ENCODE results near the gene IGFL1.
A peak's percentile ranks its signal among the peaks of the same experiment; 100 is the strongest.
"Not testable (repeated sequence)": the region's sequence is repeated elsewhere in the genome, so short reads cannot be mapped to it uniquely, and the experiment has no call there.

Gene IGFL1

DNA sequence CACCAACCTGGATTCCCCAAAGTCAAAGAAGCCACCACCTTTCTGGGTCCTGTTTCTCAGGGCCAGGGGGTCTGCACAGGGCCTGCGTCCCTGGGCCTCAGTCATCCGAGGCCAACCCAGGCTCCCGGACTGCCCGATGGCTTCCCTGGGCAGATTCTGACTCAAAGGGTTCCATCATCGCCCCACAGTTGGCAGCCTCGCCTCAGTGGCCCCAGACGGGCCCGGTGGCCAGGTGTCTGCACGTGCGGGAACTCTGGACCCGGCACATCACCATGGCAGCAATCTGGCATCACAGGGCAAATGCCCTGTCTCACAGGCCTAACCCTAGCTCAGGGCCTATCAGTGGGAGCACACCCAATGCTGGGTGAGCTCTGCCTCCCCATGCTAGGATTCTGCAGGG, 2.9 kb downstream of the IGFL1 start:
- Histone ChIP-seq H3K4ac (ENCODE audit: low read depth, low read length) (no peak overlapping the region), H2BK12ac (ENCODE audit: low read length) (no peak overlapping the region), H2BK5ac (ENCODE audit: low read depth, low read length, poor library complexity) (no peak overlapping the region), H3K4me3 (ENCODE audit: low read depth, low read length) (no peak overlapping the region), H3K36me3 (ENCODE audit: control insufficient read depth in 1 of 2, insufficient read depth in 2 of 2, low read length in 2 of 2) (no peaks in the 10 kb centered on the region), H3K14ac (ENCODE audit: low read length) (no peak overlapping the region), H3K4me2 (ENCODE audit: low read length) (no peak overlapping the region), H4K91ac (ENCODE audit: low read depth, low read length) (no peak overlapping the region), H3K18ac (ENCODE audit: low read length) (no peak overlapping the region), H3K23ac (ENCODE audit: low read length) (no peak overlapping the region), H3K79me2 (ENCODE audit: control insufficient read depth, insufficient read depth, low read length, poor library complexity) (no peaks in the 10 kb centered on the region), H3K9ac (ENCODE audit: low read length) (no peak overlapping the region), H3K79me1 (ENCODE audit: low read length) (no peaks in the 10 kb centered on the region), H2BK120ac (ENCODE audit: insufficient read depth, low read length, poor library complexity) (no peak overlapping the region), H3K4me1 (ENCODE audit: control insufficient read depth in 1 of 2, insufficient read depth in 2 of 2, low read length in 2 of 2) (no peaks in the 10 kb centered on the region), H2AK5ac (ENCODE audit: low read length) (no peak overlapping the region), H3K9me3 (ENCODE audit: insufficient read depth, low read depth, low read length) (no peaks in the 10 kb centered on the region), H4K12ac (ENCODE audit: low read depth, low read length) (no peak overlapping the region), H2AFZ (ENCODE audit: insufficient read depth, low read length, poor library complexity) (no peak overlapping the region), H3K27me3 (ENCODE audit: insufficient read depth, low read length) (no peaks in the 10 kb centered on the region), H4K8ac (ENCODE audit: low read depth, low read length) (no peak overlapping the region), H3K27ac (ENCODE audit: low read depth, low read length) (no peak overlapping the region)
- no CpG with 5 or more reads among the region's 11 CpGs for WGBS (ENCODE audit: extremely low coverage, insufficient coverage, insufficient read length)
- no peak for DNase-seq

DNA sequence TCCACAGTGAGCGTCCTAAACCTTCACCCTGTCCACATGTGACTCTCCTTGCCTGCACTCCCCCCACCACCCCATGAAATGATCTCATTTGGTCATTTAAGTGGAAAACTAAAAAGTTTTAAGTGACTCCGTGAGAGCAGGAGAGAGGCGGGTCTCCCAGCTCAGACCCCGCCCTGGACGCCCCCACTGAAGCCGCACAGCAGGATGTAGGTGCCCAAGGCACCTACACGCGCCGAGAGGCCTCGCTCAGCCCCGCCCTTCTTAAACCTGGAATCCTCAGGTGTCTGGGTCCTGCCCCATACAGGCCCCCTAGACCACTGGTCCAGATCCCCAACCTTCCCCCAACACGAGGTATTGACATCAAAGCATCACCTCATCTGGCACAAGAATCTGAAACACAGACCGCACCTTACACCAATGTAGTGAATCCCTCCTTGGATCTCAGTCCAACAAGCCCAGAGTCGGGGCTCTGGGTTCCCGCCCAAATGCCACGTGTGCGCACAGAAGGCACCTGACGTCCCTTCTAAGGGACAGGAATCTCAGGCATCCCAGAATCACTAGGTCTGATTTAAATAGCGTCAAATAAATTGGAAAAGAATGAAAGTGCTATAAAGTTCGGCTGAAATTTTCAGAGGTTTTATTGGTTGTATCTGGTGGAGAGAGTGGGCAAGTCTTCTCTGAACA, 3.5 kb downstream of the IGFL1 start:
- no peak overlapping the region for H4K8ac ChIP-seq (ENCODE audit: low read depth, low read length)
- H4K91ac ChIP-seq (ENCODE audit: low read depth, low read length) = no peak overlapping the region
- no peaks in the 10 kb centered on the region for H3K9me3 ChIP-seq (ENCODE audit: insufficient read depth, low read depth, low read length)
- no peak overlapping the region for H2BK12ac ChIP-seq (ENCODE audit: low read length)
- WGBS (ENCODE audit: extremely low coverage, insufficient coverage, insufficient read length) = no CpG with 5 or more reads among the region's 20 CpGs
- no peak overlapping the region for H2BK120ac ChIP-seq (ENCODE audit: insufficient read depth, low read length, poor library complexity)
- no peak overlapping the region for H2BK5ac ChIP-seq (ENCODE audit: low read depth, low read length, poor library complexity)
- no peak overlapping the region for H2AK5ac ChIP-seq (ENCODE audit: low read length)
- H3K79me1 ChIP-seq (ENCODE audit: low read length) = no peaks in the 10 kb centered on the region
- H3K4me3 ChIP-seq (ENCODE audit: low read depth, low read length) = no peak overlapping the region
- H3K18ac ChIP-seq (ENCODE audit: low read length) = no peak overlapping the region
- no peak overlapping the region for H3K9ac ChIP-seq (ENCODE audit: low read length)
- no peak overlapping the region for H3K23ac ChIP-seq (ENCODE audit: low read length)
- DNase-seq = no peak
- no peaks in the 10 kb centered on the region for H3K27me3 ChIP-seq (ENCODE audit: insufficient read depth, low read length)
- no peak overlapping the region for H3K14ac ChIP-seq (ENCODE audit: low read length)
- no peak overlapping the region for H3K4me2 ChIP-seq (ENCODE audit: low read length)
- no peak overlapping the region for H3K27ac ChIP-seq (ENCODE audit: low read depth, low read length)
- no peak overlapping the region for H4K12ac ChIP-seq (ENCODE audit: low read depth, low read length)
- no peak overlapping the region for H3K4ac ChIP-seq (ENCODE audit: low read depth, low read length)
- no peaks in the 10 kb centered on the region for H3K4me1 ChIP-seq (ENCODE audit: control insufficient read depth in 1 of 2, insufficient read depth in 2 of 2, low read length in 2 of 2)
- no peak overlapping the region for H2AFZ ChIP-seq (ENCODE audit: insufficient read depth, low read length, poor library complexity)
- H3K79me2 ChIP-seq (ENCODE audit: control insufficient read depth, insufficient read depth, low read length, poor library complexity) = no peaks in the 10 kb centered on the region
- no peaks in the 10 kb centered on the region for H3K36me3 ChIP-seq (ENCODE audit: control insufficient read depth in 1 of 2, insufficient read depth in 2 of 2, low read length in 2 of 2)

DNA sequence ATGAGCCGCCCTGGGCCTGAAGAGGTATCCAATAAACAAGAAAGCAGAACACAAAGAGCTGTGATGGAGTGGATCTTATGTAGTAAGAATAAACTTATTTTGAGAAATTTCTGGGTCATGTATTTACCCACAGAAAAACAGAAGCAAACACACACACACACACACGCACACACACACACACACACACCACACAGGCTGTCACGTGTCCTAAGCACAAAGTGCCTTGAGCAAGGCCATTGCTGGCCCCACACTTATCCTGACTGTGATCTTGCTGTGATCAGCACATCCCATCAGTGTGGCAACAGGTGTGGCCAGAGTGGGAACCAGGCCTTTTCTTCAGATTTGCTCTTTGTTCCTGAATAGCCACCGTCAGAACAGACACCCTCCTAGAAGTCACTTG, 4.3 kb downstream of the IGFL1 start:
- H3K79me2 ChIP-seq (ENCODE audit: control insufficient read depth, insufficient read depth, low read length, poor library complexity); H3K27ac ChIP-seq (ENCODE audit: low read depth, low read length); H4K12ac ChIP-seq (ENCODE audit: low read depth, low read length); H3K4me2 ChIP-seq (ENCODE audit: low read length); DNase-seq; H2BK120ac ChIP-seq (ENCODE audit: insufficient read depth, low read length, poor library complexity); H3K4me3 ChIP-seq (ENCODE audit: low read depth, low read length); H2BK12ac ChIP-seq (ENCODE audit: low read length); H3K9ac ChIP-seq (ENCODE audit: low read length); H4K91ac ChIP-seq (ENCODE audit: low read depth, low read length); H3K36me3 ChIP-seq (ENCODE audit: control insufficient read depth in 1 of 2, insufficient read depth in 2 of 2, low read length in 2 of 2); H3K27me3 ChIP-seq (ENCODE audit: insufficient read depth, low read length); H3K79me1 ChIP-seq (ENCODE audit: low read length); H2AK5ac ChIP-seq (ENCODE audit: low read length); H3K4me1 ChIP-seq (ENCODE audit: control insufficient read depth in 1 of 2, insufficient read depth in 2 of 2, low read length in 2 of 2); H3K23ac ChIP-seq (ENCODE audit: low read length); H2AFZ ChIP-seq (ENCODE audit: insufficient read depth, low read length, poor library complexity); H3K9me3 ChIP-seq (ENCODE audit: insufficient read depth, low read depth, low read length); H3K14ac ChIP-seq (ENCODE audit: low read length); H3K4ac ChIP-seq (ENCODE audit: low read depth, low read length); H3K18ac ChIP-seq (ENCODE audit: low read length); H4K8ac ChIP-seq (ENCODE audit: low read depth, low read length); H2BK5ac ChIP-seq (ENCODE audit: low read depth, low read length, poor library complexity): not testable (repeated sequence)
- WGBS (ENCODE audit: extremely low coverage, insufficient coverage, insufficient read length) = no CpG with 5 or more reads among the region's 4 CpGs

DNA sequence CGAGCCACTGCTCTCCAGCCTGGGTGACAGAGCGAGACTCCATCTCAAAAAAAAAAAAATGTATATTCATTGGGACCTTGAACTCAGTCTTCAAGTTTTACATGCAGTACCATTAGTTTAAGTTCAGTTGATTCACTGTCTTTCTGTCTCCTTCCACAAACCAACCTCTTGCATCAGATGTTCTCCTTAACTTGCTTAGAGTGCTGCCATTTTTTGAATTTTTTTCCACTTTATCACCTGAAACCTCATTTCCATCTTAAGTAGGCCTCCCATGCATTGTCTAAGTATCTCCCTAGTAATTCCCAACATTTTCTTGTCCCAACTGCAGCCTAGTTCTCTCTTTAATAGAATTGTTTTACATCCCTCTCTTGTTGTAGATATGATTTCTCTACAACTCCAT, 8.6 kb downstream of the IGFL1 start:
- no CpG with 5 or more reads among the region's 2 CpGs for WGBS (ENCODE audit: extremely low coverage, insufficient coverage, insufficient read length)

More for the DNA sequence above, 8.6 kb downstream of the IGFL1 start:
- H3K79me2 ChIP-seq (ENCODE audit: control insufficient read depth, insufficient read depth, low read length, poor library complexity); H2BK12ac ChIP-seq (ENCODE audit: low read length); H3K27me3 ChIP-seq (ENCODE audit: insufficient read depth, low read length); H2AK5ac ChIP-seq (ENCODE audit: low read length); H3K18ac ChIP-seq (ENCODE audit: low read length); H3K14ac ChIP-seq (ENCODE audit: low read length); H3K79me1 ChIP-seq (ENCODE audit: low read length); H3K9ac ChIP-seq (ENCODE audit: low read length); H2BK120ac ChIP-seq (ENCODE audit: insufficient read depth, low read length, poor library complexity); H4K8ac ChIP-seq (ENCODE audit: low read depth, low read length); H3K4me3 ChIP-seq (ENCODE audit: low read depth, low read length); H4K12ac ChIP-seq (ENCODE audit: low read depth, low read length); H3K36me3 ChIP-seq (ENCODE audit: control insufficient read depth in 1 of 2, insufficient read depth in 2 of 2, low read length in 2 of 2); H4K91ac ChIP-seq (ENCODE audit: low read depth, low read length); H3K4me2 ChIP-seq (ENCODE audit: low read length); H3K27ac ChIP-seq (ENCODE audit: low read depth, low read length); H3K9me3 ChIP-seq (ENCODE audit: insufficient read depth, low read depth, low read length); H3K4me1 ChIP-seq (ENCODE audit: control insufficient read depth in 1 of 2, insufficient read depth in 2 of 2, low read length in 2 of 2); H3K23ac ChIP-seq (ENCODE audit: low read length); H3K4ac ChIP-seq (ENCODE audit: low read depth, low read length); H2BK5ac ChIP-seq (ENCODE audit: low read depth, low read length, poor library complexity); H2AFZ ChIP-seq (ENCODE audit: insufficient read depth, low read length, poor library complexity): not testable (repeated sequence)
- DNase-seq = peak in 1 of 2 donors; percentile 94

All from trophoblast cell (in vitro differentiated cells and primary cell).